ENCODE data around the gene KDM4C. TPM values are rescaled to one million over a fixed set of nuclear protein-coding genes. Genes with fewer than 3 reads are reported as not detected.

The KDM4C gene
- total RNA-seq, 2 donors from 2014 or later = 11.0 to 11.9 TPM

GRCh38 chr9:6911901-6912638, 154.3 kb downstream of the KDM4C start:
- Histone ChIP-seq H3K27ac (no peak overlapping the region), H3K27me3 (no peaks in the 10 kb centered on the region), H3K36me3 (no peaks in the 10 kb centered on the region), H3K4me3 (no peak overlapping the region), H3K4me1 (no peaks in the 10 kb centered on the region), H3K9me3 (no peaks in the 10 kb centered on the region)
- TF ChIP-seq, protein P1, sequence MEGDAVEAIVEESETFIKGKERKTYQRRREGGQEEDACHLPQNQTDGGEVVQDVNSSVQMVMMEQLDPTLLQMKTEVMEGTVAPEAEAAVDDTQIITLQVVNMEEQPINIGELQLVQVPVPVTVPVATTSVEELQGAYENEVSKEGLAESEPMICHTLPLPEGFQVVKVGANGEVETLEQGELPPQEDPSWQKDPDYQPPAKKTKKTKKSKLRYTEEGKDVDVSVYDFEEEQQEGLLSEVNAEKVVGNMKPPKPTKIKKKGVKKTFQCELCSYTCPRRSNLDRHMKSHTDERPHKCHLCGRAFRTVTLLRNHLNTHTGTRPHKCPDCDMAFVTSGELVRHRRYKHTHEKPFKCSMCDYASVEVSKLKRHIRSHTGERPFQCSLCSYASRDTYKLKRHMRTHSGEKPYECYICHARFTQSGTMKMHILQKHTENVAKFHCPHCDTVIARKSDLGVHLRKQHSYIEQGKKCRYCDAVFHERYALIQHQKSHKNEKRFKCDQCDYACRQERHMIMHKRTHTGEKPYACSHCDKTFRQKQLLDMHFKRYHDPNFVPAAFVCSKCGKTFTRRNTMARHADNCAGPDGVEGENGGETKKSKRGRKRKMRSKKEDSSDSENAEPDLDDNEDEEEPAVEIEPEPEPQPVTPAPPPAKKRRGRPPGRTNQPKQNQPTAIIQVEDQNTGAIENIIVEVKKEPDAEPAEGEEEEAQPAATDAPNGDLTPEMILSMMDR (IDR thresholded peaks at IDR 0.05) = no peak
- no peak for DNase-seq (ENCODE audit: low spot score)

GRCh38 chr9:6915635-6916034, 157.9 kb downstream of the KDM4C start:
- Histone ChIP-seq H3K27ac (no peak overlapping the region), H3K27me3 (no peaks in the 10 kb centered on the region), H3K4me1 (no peaks in the 10 kb centered on the region), H3K36me3 (no peaks in the 10 kb centered on the region), H3K4me3 (no peak overlapping the region), H3K9me3 (no peaks in the 10 kb centered on the region)
- no peak for DNase-seq (ENCODE audit: low spot score)
- TF ChIP-seq, protein P1 (IDR thresholded peaks at IDR 0.05) = no peak

DNA sequence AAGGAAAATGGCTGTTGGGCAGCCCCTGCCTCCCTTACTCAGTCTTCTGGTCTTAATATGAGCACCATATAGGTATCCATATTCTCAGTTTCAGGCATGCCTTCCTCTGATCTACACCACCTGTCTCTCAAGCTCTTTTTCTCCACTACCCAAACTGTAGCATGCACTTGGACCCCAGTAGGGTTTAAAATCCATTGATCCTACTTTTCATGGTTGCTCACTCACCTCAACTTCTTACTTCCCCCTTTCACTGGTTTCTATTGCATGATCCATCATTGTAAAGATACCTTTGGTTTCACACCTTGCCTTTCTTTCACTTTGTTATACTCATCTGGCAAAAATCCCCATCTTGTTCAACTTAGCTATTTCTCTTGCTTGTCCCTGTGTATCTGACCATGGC, 159.4 kb downstream of the KDM4C start:
- H3K4me1 ChIP-seq = no peaks in the 10 kb centered on the region
- no peak overlapping the region for H3K27ac ChIP-seq
- H3K9me3 ChIP-seq = no peaks in the 10 kb centered on the region
- no peaks in the 10 kb centered on the region for H3K36me3 ChIP-seq
- no peak for DNase-seq (ENCODE audit: low spot score)
- TF ChIP-seq, protein P1 (IDR thresholded peaks at IDR 0.05) = no peak
- no peak overlapping the region for H3K4me3 ChIP-seq
- H3K27me3 ChIP-seq = no peaks in the 10 kb centered on the region

DNA sequence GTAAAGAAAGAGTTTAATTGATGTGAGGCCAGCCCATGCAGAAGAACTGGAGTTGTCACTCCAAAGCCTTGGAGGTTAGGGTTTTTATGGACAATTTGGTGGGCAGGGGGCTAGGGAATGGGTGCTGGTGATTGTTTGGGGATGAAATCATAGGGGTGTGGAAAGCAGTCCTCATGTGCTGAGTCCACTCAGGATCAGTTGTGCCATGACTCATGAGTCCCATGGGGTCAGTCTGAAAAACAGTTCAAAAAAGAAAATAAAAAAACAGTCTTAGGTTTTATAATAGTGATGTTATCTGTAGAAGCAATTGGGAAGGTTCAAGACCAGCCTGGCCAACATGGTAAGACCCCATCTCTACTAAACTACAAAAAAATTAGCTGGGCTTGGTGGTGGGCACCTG, 162.3 kb downstream of the KDM4C start:
- Histone ChIP-seq H3K9me3 (no peaks in the 10 kb centered on the region), H3K4me3 (no peak overlapping the region), H3K4me1 (peaks cover 0 to 6% of the 10 kb centered on the region in 2 donors), H3K27me3 (no peaks in the 10 kb centered on the region), H3K36me3 (no peaks in the 10 kb centered on the region), H3K27ac (no peak overlapping the region)
- TF ChIP-seq, protein P1 (IDR thresholded peaks at IDR 0.05) = no peak
- DNase-seq (ENCODE audit: low spot score) = no peak

GRCh38 chr9:6921315-6921714, 163.5 kb downstream of the KDM4C start:
- TF ChIP-seq, protein P1 (IDR thresholded peaks at IDR 0.05) = no peak
- no peak for DNase-seq (ENCODE audit: low spot score)
- Histone ChIP-seq H3K27me3 (no peaks in the 10 kb centered on the region), H3K27ac (no peak overlapping the region), H3K36me3 (no peaks in the 10 kb centered on the region), H3K4me3 (no peak overlapping the region), H3K9me3 (no peaks in the 10 kb centered on the region), H3K4me1 (peaks cover 0 to 8% of the 10 kb centered on the region in 2 donors)
